Hippocampal formation (tissue), 2 donors: ENCODE data around the gene ISG15.
"Not testable (repeated sequence)": the region's sequence is repeated elsewhere in the genome, so short reads cannot be mapped to it uniquely, and the experiment has no call there.

ENCODE experiments used
- DNase-seq, 2 donors: peaks; one replicate each; lab custom pipeline; 2025; lab: John Stamatoyannopoulos, UW

ISG15 gene

GRCh38 chr1:975365-975764, 37.9 kb upstream of the ISG15 start:
- no peak for DNase-seq

GRCh38 chr1:975896-976683, 37.2 kb upstream of the ISG15 start:
- no peak for DNase-seq

- not testable (repeated sequence) for DNase-seq
Measured at GRCh38 chr1:976791-977190, 36.5 kb upstream of the ISG15 start.

GRCh38 chr1:978069-978834, 35.0 kb upstream of the ISG15 start:
- no peak for DNase-seq

GRCh38 chr1:978835-979743, 34.2 kb upstream of the ISG15 start:
- DNase-seq, result no peak

GRCh38 chr1:979744-980072, 33.6 kb upstream of the ISG15 start:
- DNase-seq, result no peak

- DNase-seq, result no peak
Measured at GRCh38 chr1:980137-980571, 33.1 kb upstream of the ISG15 start.

- DNase-seq, result no peak
Measured at GRCh38 chr1:980602-981395, 32.5 kb upstream of the ISG15 start.

- DNase-seq, result no peak
Measured at GRCh38 chr1:981491-981954, 31.8 kb upstream of the ISG15 start.

GRCh38 chr1:981955-982558, 31.2 kb upstream of the ISG15 start, which contains the start of gene PERM1:
Gene PERM1, minus strand, starts transcription at chr1:982093. Its CDS starts 1,064 bp downstream, at chr1:981029.
- no peak for DNase-seq

GRCh38 chr1:982765-983436, 30.4 kb upstream of the ISG15 start:
- DNase-seq, result no peak

- DNase-seq, result no peak
Measured at GRCh38 chr1:983798-984475, 29.4 kb upstream of the ISG15 start.

- DNase-seq, result no peak
Measured at GRCh38 chr1:984476-984814, 28.9 kb upstream of the ISG15 start.

- DNase-seq, result no peak
Measured at GRCh38 chr1:985126-985525, 28.2 kb upstream of the ISG15 start.

GRCh38 chr1:988061-988460, 25.2 kb upstream of the ISG15 start:
- DNase-seq, result not testable (repeated sequence)

- DNase-seq, result not testable (repeated sequence)
Measured at GRCh38 chr1:991275-991674, 22.0 kb upstream of the ISG15 start.

- DNase-seq, result no peak
Measured at GRCh38 chr1:991895-992294, 21.4 kb upstream of the ISG15 start.

GRCh38 chr1:992362-992761, 20.9 kb upstream of the ISG15 start:
- no peak for DNase-seq

GRCh38 chr1:993379-993995, 19.8 kb upstream of the ISG15 start:
- DNase-seq, result no peak
